OCI-LY3 (cell line): Measurements from ENCODE around the gene NPBWR2.

ENCODE experiments used
- H2AFZ ChIP-seq: fragments of 200-600, 300-600 bp; shearing (Covaris generic); 2 replicates; pipeline ENCODE4 v1.6.0; 2014; ENCODE audit warnings: antibody characterized with exemption, low read depth, low read length
- H3K27ac ChIP-seq: fragments of 200-600, 300-600 bp; sonication (generic); 2 replicates; pipeline ENCODE4 v1.5.1; 2014; ENCODE audit warnings: mild to moderate bottlenecking, low read length, moderate library complexity, mixed read lengths
- H3K27me3 ChIP-seq: fragments of 200-600, 300-600 bp; sonication (generic); 2 replicates; pipeline ENCODE4 v1.6.1; 2014; ENCODE audit warnings: low read depth, low read length, mixed read lengths
- H3K36me3 ChIP-seq: fragments of 200-600, 300-600 bp; sonication (generic); replicated peaks from 2 replicates; pipeline ENCODE3; 2014; ENCODE audit warnings: low read depth, low read length, mixed read lengths
- H3K4me1 ChIP-seq: fragments of 300-600, 200-600 bp; sonication (generic); 2 replicates; pipeline ENCODE4 v1.6.1; 2014; ENCODE audit warnings: low read length, mixed read lengths
- H3K4me2 ChIP-seq: fragments of 200-600, 300-600 bp; sonication (generic); 2 replicates; pipeline ENCODE4 v1.6.1; 2014; ENCODE audit warnings: low read length, mixed read lengths
- H3K4me3 ChIP-seq: fragments of 300-600, 200-600 bp; sonication (generic); 2 replicates; pipeline ENCODE4 v1.5.1; 2014; ENCODE audit warnings: antibody characterized with exemption, mild to moderate bottlenecking, low read length, moderate library complexity
- H3K79me2 ChIP-seq: fragments of 300-600, 200-600 bp; shearing (Covaris generic); 2 replicates; pipeline ENCODE4 v1.6.1; 2014; ENCODE audit warnings: mild to moderate bottlenecking, low read length, mixed read lengths
- H3K9ac ChIP-seq: fragments of 300-600, 200-600 bp; shearing (Covaris generic); 2 replicates; pipeline ENCODE4 v1.6.0; 2014; ENCODE audit warnings: mild to moderate bottlenecking, low read length, moderate library complexity
- H3K9me3 ChIP-seq: fragments of 200-600, 300-600 bp; shearing (Covaris generic); 2 replicates; pipeline ENCODE4 v1.6.1; 2014; ENCODE audit warnings: low read length, mixed read lengths; ENCODE audit not compliant: insufficient read depth
- H4K20me1 ChIP-seq: fragments of 200-600, 300-600 bp; sonication (generic); 2 replicates; pipeline ENCODE4 v1.6.1; 2016; ENCODE audit warnings: low read length, mixed read lengths; ENCODE audit not compliant: insufficient read depth
- EZH2phosphoT487 ChIP-seq: fragments of 200-600 bp; shearing (Covaris generic); IDR thresholded peaks from 2 replicates; pipeline ENCODE4 v1.6.1; 2018; ENCODE audit warnings: antibody characterized with exemption, mixed run types, low read depth
- TF ChIP-seq, protein P1 (sequence below): fragments of 200-600, 300-600 bp; sonication (generic); IDR thresholded peaks from 2 replicates; pipeline ENCODE4 v1.5.1; 2014; ENCODE audit warnings: antibody characterized with exemption, low read length, low read depth

The NPBWR2 gene

GRCh38 chr20:64112691-64113443, 5.5 kb upstream of the NPBWR2 start:
- TF ChIP-seq, protein P1, sequence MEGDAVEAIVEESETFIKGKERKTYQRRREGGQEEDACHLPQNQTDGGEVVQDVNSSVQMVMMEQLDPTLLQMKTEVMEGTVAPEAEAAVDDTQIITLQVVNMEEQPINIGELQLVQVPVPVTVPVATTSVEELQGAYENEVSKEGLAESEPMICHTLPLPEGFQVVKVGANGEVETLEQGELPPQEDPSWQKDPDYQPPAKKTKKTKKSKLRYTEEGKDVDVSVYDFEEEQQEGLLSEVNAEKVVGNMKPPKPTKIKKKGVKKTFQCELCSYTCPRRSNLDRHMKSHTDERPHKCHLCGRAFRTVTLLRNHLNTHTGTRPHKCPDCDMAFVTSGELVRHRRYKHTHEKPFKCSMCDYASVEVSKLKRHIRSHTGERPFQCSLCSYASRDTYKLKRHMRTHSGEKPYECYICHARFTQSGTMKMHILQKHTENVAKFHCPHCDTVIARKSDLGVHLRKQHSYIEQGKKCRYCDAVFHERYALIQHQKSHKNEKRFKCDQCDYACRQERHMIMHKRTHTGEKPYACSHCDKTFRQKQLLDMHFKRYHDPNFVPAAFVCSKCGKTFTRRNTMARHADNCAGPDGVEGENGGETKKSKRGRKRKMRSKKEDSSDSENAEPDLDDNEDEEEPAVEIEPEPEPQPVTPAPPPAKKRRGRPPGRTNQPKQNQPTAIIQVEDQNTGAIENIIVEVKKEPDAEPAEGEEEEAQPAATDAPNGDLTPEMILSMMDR: no peak
- no peak for TF ChIP-seq EZH2phosphoT487
- no peaks in the 10 kb centered on the region for H3K27me3 ChIP-seq
- H3K9me3 ChIP-seq: no peaks in the 10 kb centered on the region
- no peak overlapping the region for H3K4me2 ChIP-seq
- H3K9ac ChIP-seq: no peak overlapping the region
- H2AFZ ChIP-seq: no peak overlapping the region
- no peak overlapping the region for H3K27ac ChIP-seq
- H3K79me2 ChIP-seq: no peaks in the 10 kb centered on the region
- no peak overlapping the region for H3K4me3 ChIP-seq
- H3K4me1 ChIP-seq: peaks cover 4% of the 10 kb centered on the region
- H3K36me3 ChIP-seq: no peaks in the 10 kb centered on the region
- no peaks in the 10 kb centered on the region for H4K20me1 ChIP-seq

DNA sequence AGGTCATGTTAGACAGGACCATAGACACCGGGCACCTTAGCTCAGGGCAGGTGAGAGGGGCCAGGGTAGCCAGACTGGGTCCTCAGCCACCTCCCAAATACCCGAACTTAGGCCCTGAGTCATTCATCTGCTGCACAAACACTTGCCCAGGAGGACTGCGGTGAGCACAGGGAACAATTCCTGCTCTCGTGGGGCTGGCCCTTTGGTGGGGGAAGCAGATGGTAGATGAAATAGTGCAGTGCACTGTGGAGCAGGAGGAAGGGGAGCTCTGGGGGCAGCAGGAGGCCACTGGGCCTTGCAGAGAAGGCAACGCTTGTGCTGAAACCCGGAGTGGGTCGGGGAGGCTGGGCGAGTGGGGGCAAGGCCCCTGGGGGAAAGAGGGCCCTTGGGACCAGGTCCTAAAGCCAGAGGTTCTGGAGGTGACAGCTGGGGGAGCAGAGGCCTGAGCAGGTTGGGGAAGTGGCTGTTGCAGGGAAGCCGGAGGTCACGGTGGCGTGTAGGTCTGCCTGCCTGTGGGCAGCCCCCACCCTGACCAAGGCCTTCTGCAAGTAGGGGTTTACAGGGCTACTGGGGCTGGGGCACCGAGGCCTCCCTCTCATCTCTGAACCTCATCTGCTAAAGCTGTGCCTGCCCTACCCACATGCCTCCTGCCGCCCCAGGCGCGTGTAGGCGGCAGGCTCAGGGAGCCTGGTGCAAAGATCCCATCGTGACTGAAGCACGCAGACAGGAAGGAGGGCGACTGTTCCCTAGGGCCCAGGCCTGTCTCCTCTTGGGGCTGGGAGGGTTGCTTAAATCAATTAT, 4.7 kb upstream of the NPBWR2 start:
- no peak overlapping the region for H3K4me3 ChIP-seq
- H3K27me3 ChIP-seq: no peaks in the 10 kb centered on the region
- H3K4me1 ChIP-seq: peaks cover 11% of the 10 kb centered on the region
- H3K79me2 ChIP-seq: no peaks in the 10 kb centered on the region
- H3K9me3 ChIP-seq: no peaks in the 10 kb centered on the region
- no peak overlapping the region for H3K9ac ChIP-seq
- no peaks in the 10 kb centered on the region for H3K36me3 ChIP-seq
- TF ChIP-seq, protein P1: no peak
- H4K20me1 ChIP-seq: no peaks in the 10 kb centered on the region
- no peak overlapping the region for H2AFZ ChIP-seq
- no peak overlapping the region for H3K27ac ChIP-seq
- no peak overlapping the region for H3K4me2 ChIP-seq

DNA sequence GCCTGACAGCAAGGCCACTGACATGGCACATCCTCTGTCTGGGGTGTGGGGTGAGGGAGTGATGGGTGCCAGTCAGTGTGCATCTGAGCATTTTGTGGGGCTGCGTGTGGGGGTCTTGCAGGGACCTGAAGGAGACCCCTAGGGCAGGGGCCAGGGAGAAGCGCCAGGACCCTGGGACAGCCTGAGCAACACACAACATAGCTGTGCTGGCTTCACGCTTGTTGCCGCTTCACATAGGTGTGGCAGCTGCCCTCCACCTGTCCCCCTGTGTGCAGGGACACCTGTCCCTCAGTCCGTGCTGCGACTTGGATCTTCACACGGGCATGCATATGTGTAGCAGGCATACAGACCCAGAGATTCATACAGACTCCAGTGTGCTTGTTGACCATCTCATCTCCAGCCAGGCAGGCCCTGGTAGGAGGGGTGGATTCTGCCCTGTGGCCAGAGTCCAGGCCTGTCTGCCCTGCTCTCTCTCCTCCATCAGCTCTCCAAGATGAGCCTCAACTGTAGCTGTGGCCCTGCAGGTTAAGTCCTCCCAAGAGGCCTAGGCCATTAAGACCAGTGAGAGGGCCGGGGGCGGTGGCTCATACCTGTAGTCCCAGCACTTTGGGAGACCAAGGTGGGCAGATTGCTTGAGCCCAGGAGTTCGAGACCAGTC, 3.2 kb upstream of the NPBWR2 start:
- H4K20me1 ChIP-seq: no peaks in the 10 kb centered on the region
- H3K9ac ChIP-seq: no peak overlapping the region
- H3K4me1 ChIP-seq: peaks cover 11% of the 10 kb centered on the region
- TF ChIP-seq, protein P1: no peak
- no peak for TF ChIP-seq EZH2phosphoT487
- H3K9me3 ChIP-seq: no peaks in the 10 kb centered on the region
- H3K36me3 ChIP-seq: no peaks in the 10 kb centered on the region
- no peak overlapping the region for H3K4me3 ChIP-seq
- no peak overlapping the region for H3K4me2 ChIP-seq
- no peaks in the 10 kb centered on the region for H3K27me3 ChIP-seq
- no peaks in the 10 kb centered on the region for H3K79me2 ChIP-seq
- H3K27ac ChIP-seq: no peak overlapping the region
- no peak overlapping the region for H2AFZ ChIP-seq

DNA sequence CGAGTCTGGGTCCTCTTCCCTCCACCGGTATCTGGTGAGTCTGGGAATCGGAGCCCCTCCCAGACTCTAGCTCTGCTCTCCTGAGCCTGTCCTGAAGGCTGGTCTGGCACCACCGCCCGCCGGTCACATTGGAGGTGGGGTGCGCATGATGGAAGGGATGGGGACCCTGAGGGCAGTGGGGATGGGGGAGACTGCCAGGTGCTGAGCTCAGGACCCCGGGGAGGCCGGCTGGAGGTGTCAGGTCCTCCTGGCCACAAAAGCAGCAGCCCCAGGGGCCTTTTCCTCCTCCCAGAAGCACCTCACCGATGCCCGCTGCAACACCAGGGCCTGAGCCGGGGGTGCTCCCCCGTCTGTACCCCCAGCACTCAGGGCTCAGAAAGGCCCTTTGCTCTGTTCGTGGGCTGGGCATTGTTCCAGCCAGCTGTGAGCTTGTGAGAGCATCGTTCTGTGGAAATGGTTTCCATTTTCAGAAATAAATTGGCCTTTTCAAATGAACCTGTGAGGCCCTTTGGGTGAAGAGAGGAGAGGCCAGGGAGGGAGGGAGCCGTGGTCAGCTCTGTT, 2.5 kb upstream of the NPBWR2 start:
- H3K9ac ChIP-seq: no peak overlapping the region
- no peaks in the 10 kb centered on the region for H3K79me2 ChIP-seq
- no peak overlapping the region for H3K27ac ChIP-seq
- H4K20me1 ChIP-seq: no peaks in the 10 kb centered on the region
- TF ChIP-seq, protein P1: no peak
- no peak for TF ChIP-seq EZH2phosphoT487
- H3K4me3 ChIP-seq: no peak overlapping the region
- H3K4me1 ChIP-seq: peaks cover 11% of the 10 kb centered on the region
- no peaks in the 10 kb centered on the region for H3K9me3 ChIP-seq
- H3K4me2 ChIP-seq: no peak overlapping the region
- H2AFZ ChIP-seq: no peak overlapping the region
- H3K27me3 ChIP-seq: no peaks in the 10 kb centered on the region
- no peaks in the 10 kb centered on the region for H3K36me3 ChIP-seq
